GM12878 (cell line): ENCODE results near the gene PAIP1. TPM values are rescaled to one million over a fixed set of nuclear protein-coding genes. Genes with fewer than 3 reads are reported as not detected.

Experiments
- ATAC-seq: fragments of 200-7000 bp; cut with Tn5 transposase; 3 replicates; pipeline ENCODE4 v1.9.1; 2020; ENCODE audit warnings: mild to moderate bottlenecking, moderate library complexity
- BruUV-seq: library from RNA; stranded (reverse); fragments of 400-500 nt; replicated peaks from 2 replicates; lab custom pipeline; 2021; lab: Mats Ljungman, UMichigan
- CTCF ChIA-PET: fragments of 300-600 bp; sonication (Branson Sonifier 250); formaldehyde crosslinking; extraction: SDS; loops from one replicate; lab custom pipeline; 2021; ENCODE audit warnings: inconsistent platforms; lab: Yijun Ruan, JAX
- POLR2A ChIA-PET: fragments of 350-600 bp; formaldehyde crosslinking; extraction: SDS; loops from one replicate; lab custom pipeline; 2021; ENCODE audit warnings: inconsistent platforms; lab: Charles Lee
- RAD21 ChIA-PET: fragments of 300-600 bp; sonication (Branson Sonifier 250); formaldehyde crosslinking; loops from one replicate; lab custom pipeline; 2023; ENCODE audit warnings: antibody characterized with exemption; ENCODE audit not compliant: unreplicated experiment; lab: Charles Lee
- SMC1A ChIA-PET: fragments of 300-600 bp; sonication (Branson Sonifier 250); formaldehyde crosslinking; loops from one replicate; lab custom pipeline; 2023; ENCODE audit not compliant: unreplicated experiment, uncharacterized antibody; lab: Charles Lee
- DNase-seq: peaks from one replicate; pipeline ENCODE4 v3.0.0-alpha.2; 2011; ENCODE audit warnings: low read depth, low spot score
- FAIRE-seq: peaks from 3 replicates; lab custom pipeline; 2011; peaks lifted over from hg19 to GRCh38; lab: Jason Lieb, UNC
- H2AFZ ChIP-seq: 2 replicates; pipeline ENCODE4 v1.6.0; 2011; ENCODE audit warnings: low read depth, low read length, control low read depth; ENCODE audit not compliant: control insufficient read depth
- H3K27ac ChIP-seq: 2 replicates; pipeline ENCODE4 v1.5.1; 2011; ENCODE audit warnings: control low read depth; ENCODE audit not compliant: control insufficient read depth, insufficient read depth
- H3K27me3 ChIP-seq, 2 experiments: replicated peaks in 1 of 2; 2 replicates each; pipeline versions ENCODE4 v1.6.0 to v1.6.1; 2011; ENCODE audit warnings: low read length in 1 of 2; ENCODE audit not compliant: control insufficient read depth in 2 of 2, insufficient read depth in 2 of 2
- H3K36me3 ChIP-seq, 2 experiments: 2 replicates each; pipeline ENCODE4 v1.5.1; 2011; ENCODE audit warnings: low read length in 1 of 2; ENCODE audit not compliant: control insufficient read depth in 2 of 2, insufficient read depth in 2 of 2
- H3K4me1 ChIP-seq: 2 replicates; pipeline ENCODE4 v1.6.1; 2011; ENCODE audit warnings: mild to moderate bottlenecking, low read length, moderate library complexity, mixed read lengths; ENCODE audit not compliant: control insufficient read depth, insufficient read depth
- H3K4me2 ChIP-seq: 2 replicates; pipeline ENCODE4 v1.6.0; 2011; ENCODE audit warnings: control low read depth; ENCODE audit not compliant: control insufficient read depth, insufficient read depth
- H3K4me3 ChIP-seq: fragments of 200-600 bp; sonication (generic); 2 replicates; pipeline ENCODE4 v1.5.1; 2016
- H3K79me2 ChIP-seq: 2 replicates; pipeline ENCODE4 v1.6.0; 2011; ENCODE audit warnings: low read length; ENCODE audit not compliant: control insufficient read depth, insufficient read depth
- H3K9ac ChIP-seq: 2 replicates; pipeline ENCODE4 v1.8.0; 2011; ENCODE audit warnings: low read length, control low read depth, mixed read lengths; ENCODE audit not compliant: control insufficient read depth, insufficient read depth
- H3K9me3 ChIP-seq: replicated peaks from 3 replicates; pipeline ENCODE4 v1.5.1; 2011; ENCODE audit warnings: mild to moderate bottlenecking, low read length; ENCODE audit not compliant: control insufficient read depth, insufficient read depth
- H4K20me1 ChIP-seq: 2 replicates; pipeline ENCODE4 v1.6.0; 2011; ENCODE audit not compliant: control insufficient read depth, insufficient read depth
- ATF7 ChIP-seq: fragments of 450-650 bp; IDR thresholded peaks from 2 replicates; pipeline ENCODE4 v1.6.1; 2016; ENCODE audit warnings: low read depth, mild to moderate bottlenecking
- EED ChIP-seq: sonication (generic); IDR thresholded peaks from 2 replicates; pipeline ENCODE4 v1.6.1; 2016; ENCODE audit warnings: antibody characterized with exemption, low read depth
- MTA2 ChIP-seq: fragments of 450-650 bp; IDR thresholded peaks from 2 replicates; pipeline ENCODE4 v1.6.1; 2016; ENCODE audit warnings: low read depth, mild to moderate bottlenecking, moderate library complexity
- NBN ChIP-seq: fragments of 450-650 bp; IDR thresholded peaks from 2 replicates; pipeline ENCODE4 v1.6.1; 2016
- NFIC ChIP-seq: IDR thresholded peaks from 2 replicates; pipeline ENCODE4 v1.6.1; 2012; ENCODE audit warnings: low read depth, mild to moderate bottlenecking, inconsistent platforms, low read length, moderate library complexity
- PBX3 ChIP-seq: IDR thresholded peaks from 2 replicates; pipeline ENCODE4 v1.6.1; 2011; ENCODE audit warnings: mild to moderate bottlenecking, low read depth, low read length, moderate library complexity; ENCODE audit not compliant: insufficient replicate concordance
- POLR2A ChIP-seq: IDR thresholded peaks from 2 replicates; pipeline ENCODE4 v1.6.1; 2011; ENCODE audit warnings: low read depth, mild to moderate bottlenecking, low read length
- SREBF2 ChIP-seq: IDR thresholded peaks from 2 replicates; pipeline ENCODE4 v1.6.1; 2012; ENCODE audit warnings: mild to moderate bottlenecking, low read length
- TCF7 ChIP-seq: IDR thresholded peaks from 2 replicates; pipeline ENCODE4 v1.6.1; 2014; ENCODE audit warnings: antibody characterized with exemption, borderline replicate concordance
- ZNF207 ChIP-seq: fragments of 450-650 bp; IDR thresholded peaks from 2 replicates; pipeline ENCODE4 v1.6.1; 2014; ENCODE audit warnings: antibody characterized with exemption, mild to moderate bottlenecking, borderline replicate concordance
- ZNF217 ChIP-seq: fragments of 450-650 bp; IDR thresholded peaks from 2 replicates; pipeline ENCODE4 v1.6.1; 2017; ENCODE audit warnings: antibody characterized with exemption, mild to moderate bottlenecking
- ZNF274 ChIP-seq: IDR thresholded peaks from one replicate; pipeline ENCODE4 v1.8.0; 2011; ENCODE audit not compliant: insufficient read length, insufficient read depth
- WGBS: methylation state at CpG from one replicate; pipeline ENCODE4 v1.1.6; 2016; ENCODE audit warnings: low lambda C conversion rate; ENCODE audit not compliant: insufficient replicate concordance, insufficient coverage; ENCODE audit errors: missing lambda C conversion rate; 5-methylcytosine and 5-hydroxymethylcytosine counted together
- in situ Hi-C: fragments of 300-500 bp; cut with MboI; formaldehyde crosslinking; loops from 9 replicates; pipeline ENCODE4 v1.14.3; 2018; ENCODE audit warnings: mixed read lengths
- intact Hi-C: fragments of 100-400 bp; cut with micrococcal nuclease; formaldehyde crosslinking; loops from one replicate; pipeline ENCODE4 v1.14.2; 2022; ENCODE audit not compliant: unreplicated experiment
- polyA plus RNA-seq, 11 experiments: library from polyadenylated mRNA; depleted of rRNA in 4 of 11; unstranded in 6 of 11; stranded (reverse) in 5 of 11; fragments of >200 nt; fragmentation: Nextera tagmentation in 4 of 11; fragmentation: Illumina TruSeq in 1 of 11; extraction: Ambion mirVana in 4 of 11; extraction: Trizol in 1 of 11; gene quantifications; 1 replicate in 1 of 11; 2 replicates in 10 of 11; pipeline versions ENCODE4 v1.2.1 to v1.2.3, GENCODE V29; 2011 to 2016; ENCODE audit warnings: inconsistent platforms in 2 of 11, missing spikeins in 2 of 11, low read depth in 1 of 11
- total RNA-seq, 4 experiments: library from RNA; depleted of rRNA in 3 of 4; stranded (reverse); fragments of >200 nt in 3 of 4; fragmentation: Illumina TruSeq in 1 of 4; extraction: Trizol in 1 of 4; gene quantifications; 2 replicates each; pipeline versions ENCODE4 v1.2.1 to v1.2.3, GENCODE V29; 2013 to 2021
- TF ChIP-seq, protein P1 (sequence below): IDR thresholded peaks from 2 replicates; pipeline ENCODE4 v1.6.1; 2012; ENCODE audit warnings: low read depth, low read length, improper control_type of control experiment
- TF ChIP-seq, protein P2 (sequence below): IDR thresholded peaks from 2 replicates; pipeline ENCODE4 v1.6.1; 2012; ENCODE audit warnings: low read length, inconsistent platforms
- TF ChIP-seq, protein P3 (sequence below): fragments of 450-650 bp; IDR thresholded peaks from 2 replicates; pipeline ENCODE4 v1.6.1; 2017; ENCODE audit warnings: mild to moderate bottlenecking, moderate library complexity

The PAIP1 gene
- total and polyA plus RNA-seq, 10 of the 15 experiments (the other 5 are each of a cell fraction or from before 2014, with no cell fraction given) = 37.4 to 90.9 (median 57.0) TPM

- FAIRE-seq (no peak), DNase-seq (no peak), ATAC-seq (peak; percentile 61)
- Histone ChIP-seq H3K9ac (peak overlapping the region; percentile 64), H3K27me3 (no peaks in the 10 kb centered on the region), H3K4me3 (peak overlapping the region; percentile 92), H4K20me1 (no peaks in the 10 kb centered on the region), H3K79me2 (peaks cover 23% of the 10 kb centered on the region), H3K4me2 (peak overlapping the region; percentile 14), H3K9me3 (no peaks in the 10 kb centered on the region), H3K36me3 (no peaks in the 10 kb centered on the region), H3K4me1 (no peaks in the 10 kb centered on the region)
- SMC1A ChIA-PET = interaction anchor here (1.3 to 2.7 kb wide), 4 partner anchors 15 to 88 kb away, joined by 4 to 12 read pairs (median 5); partner anchors contain the start of genes NNT and TMEM267
- under 1% methylated on average over 6 of the region's 6 CpGs for WGBS
- intact Hi-C loops = no loop called here
- CTCF ChIA-PET = interaction anchor here (1.0 to 2.2 kb wide), 2 partner anchors 10 to 30 kb away, joined by 5 to 20 read pairs; partner anchors contain the start of gene TMEM267
- POLR2A ChIA-PET = interaction anchor here (1.0 to 3.9 kb wide), 5 partner anchors 14 to 203 kb away, joined by 3 to 24 read pairs (median 3); partner anchors contain the start of gene TMEM267
- RAD21 ChIA-PET = interaction anchor here (0.8 to 1.6 kb wide), 6 partner anchors 29 to 288 kb away, joined by 3 to 7 read pairs (median 4); partner anchors contain the start of gene TMEM267
- in situ Hi-C loops = no loop called here
- BruUV-seq = TSS peak; percentile 91
- TF ChIP-seq ZNF207 = no peak
- TF ChIP-seq PBX3 = no peak
- TF ChIP-seq SREBF2 = no peak
- TF ChIP-seq, protein P1, sequence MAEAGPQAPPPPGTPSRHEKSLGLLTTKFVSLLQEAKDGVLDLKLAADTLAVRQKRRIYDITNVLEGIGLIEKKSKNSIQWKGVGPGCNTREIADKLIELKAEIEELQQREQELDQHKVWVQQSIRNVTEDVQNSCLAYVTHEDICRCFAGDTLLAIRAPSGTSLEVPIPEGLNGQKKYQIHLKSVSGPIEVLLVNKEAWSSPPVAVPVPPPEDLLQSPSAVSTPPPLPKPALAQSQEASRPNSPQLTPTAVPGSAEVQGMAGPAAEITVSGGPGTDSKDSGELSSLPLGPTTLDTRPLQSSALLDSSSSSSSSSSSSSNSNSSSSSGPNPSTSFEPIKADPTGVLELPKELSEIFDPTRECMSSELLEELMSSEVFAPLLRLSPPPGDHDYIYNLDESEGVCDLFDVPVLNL = no peak
- TF ChIP-seq POLR2A = no peak
- TF ChIP-seq TCF7 = no peak
- TF ChIP-seq, protein P2, sequence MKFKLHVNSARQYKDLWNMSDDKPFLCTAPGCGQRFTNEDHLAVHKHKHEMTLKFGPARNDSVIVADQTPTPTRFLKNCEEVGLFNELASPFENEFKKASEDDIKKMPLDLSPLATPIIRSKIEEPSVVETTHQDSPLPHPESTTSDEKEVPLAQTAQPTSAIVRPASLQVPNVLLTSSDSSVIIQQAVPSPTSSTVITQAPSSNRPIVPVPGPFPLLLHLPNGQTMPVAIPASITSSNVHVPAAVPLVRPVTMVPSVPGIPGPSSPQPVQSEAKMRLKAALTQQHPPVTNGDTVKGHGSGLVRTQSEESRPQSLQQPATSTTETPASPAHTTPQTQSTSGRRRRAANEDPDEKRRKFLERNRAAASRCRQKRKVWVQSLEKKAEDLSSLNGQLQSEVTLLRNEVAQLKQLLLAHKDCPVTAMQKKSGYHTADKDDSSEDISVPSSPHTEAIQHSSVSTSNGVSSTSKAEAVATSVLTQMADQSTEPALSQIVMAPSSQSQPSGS = peak; percentile 66; the same call in 1 of the 2 replicates
- 0 out of 2 replicates have a peak, but pooled peaks have one; percentile 2 for TF ChIP-seq NFIC
- no peak for TF ChIP-seq NBN
- TF ChIP-seq ZNF274 = no peak
- TF ChIP-seq, protein P3, sequence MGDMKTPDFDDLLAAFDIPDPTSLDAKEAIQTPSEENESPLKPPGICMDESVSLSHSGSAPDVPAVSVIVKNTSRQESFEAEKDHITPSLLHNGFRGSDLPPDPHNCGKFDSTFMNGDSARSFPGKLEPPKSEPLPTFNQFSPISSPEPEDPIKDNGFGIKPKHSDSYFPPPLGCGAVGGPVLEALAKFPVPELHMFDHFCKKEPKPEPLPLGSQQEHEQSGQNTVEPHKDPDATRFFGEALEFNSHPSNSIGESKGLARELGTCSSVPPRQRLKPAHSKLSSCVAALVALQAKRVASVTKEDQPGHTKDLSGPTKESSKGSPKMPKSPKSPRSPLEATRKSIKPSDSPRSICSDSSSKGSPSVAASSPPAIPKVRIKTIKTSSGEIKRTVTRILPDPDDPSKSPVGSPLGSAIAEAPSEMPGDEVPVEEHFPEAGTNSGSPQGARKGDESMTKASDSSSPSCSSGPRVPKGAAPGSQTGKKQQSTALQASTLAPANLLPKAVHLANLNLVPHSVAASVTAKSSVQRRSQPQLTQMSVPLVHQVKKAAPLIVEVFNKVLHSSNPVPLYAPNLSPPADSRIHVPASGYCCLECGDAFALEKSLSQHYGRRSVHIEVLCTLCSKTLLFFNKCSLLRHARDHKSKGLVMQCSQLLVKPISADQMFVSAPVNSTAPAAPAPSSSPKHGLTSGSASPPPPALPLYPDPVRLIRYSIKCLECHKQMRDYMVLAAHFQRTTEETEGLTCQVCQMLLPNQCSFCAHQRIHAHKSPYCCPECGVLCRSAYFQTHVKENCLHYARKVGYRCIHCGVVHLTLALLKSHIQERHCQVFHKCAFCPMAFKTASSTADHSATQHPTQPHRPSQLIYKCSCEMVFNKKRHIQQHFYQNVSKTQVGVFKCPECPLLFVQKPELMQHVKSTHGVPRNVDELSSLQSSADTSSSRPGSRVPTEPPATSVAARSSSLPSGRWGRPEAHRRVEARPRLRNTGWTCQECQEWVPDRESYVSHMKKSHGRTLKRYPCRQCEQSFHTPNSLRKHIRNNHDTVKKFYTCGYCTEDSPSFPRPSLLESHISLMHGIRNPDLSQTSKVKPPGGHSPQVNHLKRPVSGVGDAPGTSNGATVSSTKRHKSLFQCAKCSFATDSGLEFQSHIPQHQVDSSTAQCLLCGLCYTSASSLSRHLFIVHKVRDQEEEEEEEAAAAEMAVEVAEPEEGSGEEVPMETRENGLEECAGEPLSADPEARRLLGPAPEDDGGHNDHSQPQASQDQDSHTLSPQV = no peak
- TF ChIP-seq ATF7 = 0 out of 2 replicates have a peak, but pooled peaks have one; percentile 40
- TF ChIP-seq MTA2 = no peak
- no peak for TF ChIP-seq ZNF217
- TF ChIP-seq EED = no peak
- TF ChIP-seq, all 136 proteins: peak for 3
- H2AFZ ChIP-seq = peak overlapping the region; percentile 65
- peak overlapping the region; percentile 74 for H3K27ac ChIP-seq
Observed at GRCh38 chr5:43514471-43514815, 42.4 kb downstream of the PAIP1 start.
